AML-193 (cell line): ENCODE measurements around the gene HSD11B2.

Experiments used
- DNase-seq, 2 experiments: peaks; one replicate each; lab custom pipeline; 2025; lab: John Stamatoyannopoulos, UW

Gene HSD11B2

GRCh38 chr16:67451704-67452435, 20.9 kb downstream of the HSD11B2 start:
- no peak for DNase-seq

- no peak for DNase-seq
Observed at GRCh38 chr16:67454104-67454503, 23.2 kb downstream of the HSD11B2 start.

- DNase-seq = no peak
Observed at GRCh38 chr16:67454852-67455251, 23.9 kb downstream of the HSD11B2 start.

GRCh38 chr16:67456391-67457081, 25.6 kb downstream of the HSD11B2 start:
- DNase-seq = no peak

- DNase-seq = no peak
Observed at GRCh38 chr16:67457611-67458010, 26.7 kb downstream of the HSD11B2 start.

GRCh38 chr16:67458121-67458641, 27.3 kb downstream of the HSD11B2 start:
- no peak for DNase-seq

GRCh38 chr16:67459066-67459860, 28.3 kb downstream of the HSD11B2 start:
- no peak for DNase-seq

- no peak for DNase-seq
Observed at GRCh38 chr16:67459861-67460150, 28.9 kb downstream of the HSD11B2 start.

- no peak for DNase-seq
Observed at GRCh38 chr16:67460168-67460567, 29.2 kb downstream of the HSD11B2 start.

- no peak for DNase-seq
Observed at GRCh38 chr16:67460961-67461360, 30.0 kb downstream of the HSD11B2 start.

GRCh38 chr16:67461600-67462278, 30.8 kb downstream of the HSD11B2 start:
- no peak for DNase-seq

GRCh38 chr16:67462279-67462655, 31.3 kb downstream of the HSD11B2 start:
- no peak for DNase-seq

GRCh38 chr16:67463059-67463458, 32.1 kb downstream of the HSD11B2 start:
- no peak for DNase-seq

- DNase-seq = no peak
Observed at GRCh38 chr16:67463691-67464090, 32.8 kb downstream of the HSD11B2 start.

GRCh38 chr16:67464565-67464964, 33.6 kb downstream of the HSD11B2 start:
- DNase-seq = no peak

- DNase-seq = no peak
Observed at GRCh38 chr16:67466581-67466980, 35.7 kb downstream of the HSD11B2 start.

- DNase-seq = no peak
Observed at GRCh38 chr16:67468731-67469130, 37.8 kb downstream of the HSD11B2 start.

GRCh38 chr16:67470359-67470758, 39.4 kb downstream of the HSD11B2 start:
- DNase-seq = no peak

- DNase-seq = no peak
Observed at GRCh38 chr16:67471758-67472384, 41.0 kb downstream of the HSD11B2 start.

- DNase-seq = no peak
Observed at GRCh38 chr16:67474551-67475455, 43.9 kb downstream of the HSD11B2 start.
